Measurements from ENCODE around the gene NIPAL3. TPM values are rescaled to one million over a fixed set of nuclear protein-coding genes. Genes with fewer than 3 reads are reported as not detected.

Gene NIPAL3
- total RNA-seq: 13.8 and 34.0 TPM in 2 replicates

GRCh38 chr1:24415334-24415909 lies at the start of gene NIPAL3:
Gene NIPAL3, plus strand, starts transcription at chr1:24415802. Its CDS starts 3,746 bp downstream, at chr1:24419548.

GRCh38 chr1:24413350-24414163 lies 2.0 kb upstream of the NIPAL3 start, which contains the start of gene STPG1:
Gene STPG1, minus strand, starts transcription at chr1:24413782. Its CDS starts 12,394 bp downstream, at chr1:24401388.

GRCh38 chr1:24502709-24503058 lies 87.1 kb downstream of the NIPAL3 start, which contains the start of gene RCAN3:
Gene RCAN3, plus strand, starts transcription at chr1:24502836. Its CDS starts 11,537 bp downstream, at chr1:24514373.

Other genes starting within 250 kb of the NIPAL3 start
- not detected in 2 replicates for gene IFNLR1, start 228.5 kb upstream of the NIPAL3 start, total RNA-seq
- gene GRHL3, start 96.4 kb upstream of the NIPAL3 start, total RNA-seq: not detected in 2 replicates
- 4.3 and 8.5 TPM in 2 replicates for gene STPG1, start 2.0 kb upstream of the NIPAL3 start, total RNA-seq
- gene RCAN3, start 87.0 kb downstream of the NIPAL3 start, total RNA-seq: 5.9 and 6.6 TPM in 2 replicates
- not detected in 2 replicates for gene NCMAP, start 140.3 kb downstream of the NIPAL3 start, total RNA-seq
- gene SRRM1, start 227.5 kb downstream of the NIPAL3 start, total RNA-seq: 105 TPM in 2 replicates